Skeletal muscle tissue (tissue), 4 donors: Measurements from ENCODE around the gene ZDHHC7. TPM values are rescaled to one million over a fixed set of nuclear protein-coding genes. Genes with fewer than 3 reads are reported as not detected.

Source experiments
- H3K27ac ChIP-seq: one replicate; pipeline ENCODE4 v1.7.0; 2013; ENCODE audit warnings: mild to moderate bottlenecking, low read depth, low read length, inconsistent platforms
- H3K27me3 ChIP-seq, 3 donors: one replicate each; pipeline ENCODE4 v1.7.0; 2013; ENCODE audit warnings: low read length in 3 of 3; ENCODE audit not compliant: control insufficient read depth in 3 of 3, insufficient read depth in 3 of 3
- H3K36me3 ChIP-seq, 3 donors: one replicate each; pipeline ENCODE4 v1.7.0; 2013; ENCODE audit warnings: low read length in 3 of 3; ENCODE audit not compliant: control insufficient read depth in 3 of 3, insufficient read depth in 3 of 3
- H3K4me1 ChIP-seq, 3 donors: one replicate each; pipeline ENCODE4 v1.7.0; 2013; ENCODE audit warnings: low read length in 3 of 3, mild to moderate bottlenecking in 3 of 3; ENCODE audit not compliant: control insufficient read depth in 3 of 3, insufficient read depth in 3 of 3
- H3K4me3 ChIP-seq, 3 donors: one replicate each; pipeline ENCODE4 v1.7.0; 2013; ENCODE audit warnings: low read length in 3 of 3
- H3K9ac ChIP-seq, 3 donors: one replicate each; pipeline ENCODE4 v1.7.0; 2013; ENCODE audit warnings: low read length in 3 of 3, mild to moderate bottlenecking in 3 of 3, moderate library complexity in 2 of 3, low read depth in 1 of 3
- H3K9me3 ChIP-seq, 3 donors: one replicate each; pipeline ENCODE4 v1.7.0; 2013; ENCODE audit warnings: low read length in 3 of 3; ENCODE audit not compliant: control insufficient read depth in 3 of 3
- total RNA-seq: library from RNA; depleted of rRNA; stranded (reverse); fragments of >200 nt; gene quantifications from one replicate; pipeline ENCODE4 v1.2.3, GENCODE V29; 2014
- donor health status: Osteomylitis.

Gene ZDHHC7
- total RNA-seq, 1 donor from 2014 or later, result 19.8 TPM

DNA sequence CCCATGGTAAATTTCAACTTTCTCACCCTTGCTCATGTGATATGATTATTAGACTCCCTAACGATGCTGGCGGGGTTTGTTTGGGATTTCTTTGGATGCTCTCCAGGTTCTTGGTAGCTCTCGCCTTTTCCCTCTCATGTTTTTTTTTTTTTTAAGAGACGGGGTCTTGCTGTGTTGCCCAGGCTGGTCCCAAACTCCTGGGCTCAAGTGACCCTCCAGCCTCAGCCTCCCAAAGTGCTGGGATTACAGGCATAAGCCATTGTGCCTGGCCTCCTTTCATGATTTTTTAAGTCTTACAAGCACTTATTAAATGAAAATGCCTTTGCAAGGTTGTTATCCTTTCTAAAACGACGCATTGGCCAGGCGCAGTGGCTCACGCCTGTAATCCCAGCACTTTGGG lies 40.3 kb upstream of the ZDHHC7 start:
- Histone ChIP-seq H3K36me3 (no peaks in the 10 kb centered on the region), H3K4me3 (no peak overlapping the region), H3K9ac (no peak overlapping the region), H3K9me3 (no peaks in the 10 kb centered on the region), H3K4me1 (peaks cover 11 to 26% (median 20%) of the 10 kb centered on the region in 3 donors), H3K27ac (no peak overlapping the region), H3K27me3 (no peaks in the 10 kb centered on the region)

GRCh38 chr16:85051067-85051581 lies 39.8 kb upstream of the ZDHHC7 start:
- Histone ChIP-seq H3K9me3 (no peaks in the 10 kb centered on the region), H3K27ac (no peak overlapping the region), H3K27me3 (no peaks in the 10 kb centered on the region), H3K36me3 (no peaks in the 10 kb centered on the region), H3K4me1 (peaks cover 6 to 22% (median 19%) of the 10 kb centered on the region in 3 donors), H3K9ac (no peak overlapping the region), H3K4me3 (no peak overlapping the region)

DNA sequence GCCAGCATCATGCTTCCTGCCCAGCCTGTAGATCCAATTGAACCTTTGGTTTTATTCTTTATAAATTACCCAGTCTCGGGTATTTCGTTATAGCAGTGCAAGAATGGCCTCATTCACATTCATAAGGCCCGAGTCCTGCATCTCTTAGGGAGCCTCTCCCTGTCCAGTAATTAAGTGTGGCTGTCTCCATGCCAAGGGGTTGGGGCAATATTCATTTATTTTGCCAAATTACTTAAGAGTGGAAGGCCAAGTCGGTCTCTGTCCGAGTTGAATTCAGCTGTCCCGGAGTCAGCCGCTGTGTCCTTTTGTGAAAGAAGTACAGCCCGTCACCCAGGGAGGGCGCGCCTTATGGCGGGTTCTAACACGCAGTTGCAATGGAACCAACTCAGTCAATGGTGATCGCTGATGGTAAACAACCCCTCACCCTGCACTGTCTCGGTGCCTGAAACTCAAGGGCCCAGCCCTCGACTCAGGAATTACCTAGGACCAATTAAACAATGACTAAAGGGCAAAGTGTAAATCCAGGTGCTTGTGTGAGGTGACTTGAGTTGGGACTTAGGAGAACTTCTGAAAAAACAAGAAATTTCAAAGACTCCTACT lies 38.5 kb upstream of the ZDHHC7 start:
- peaks cover 0 to 12% (median 11%) of the 10 kb centered on the region in 3 donors for H3K4me1 ChIP-seq
- H3K36me3 ChIP-seq, result no peaks in the 10 kb centered on the region
- H3K9me3 ChIP-seq, result no peaks in the 10 kb centered on the region
- no peaks in the 10 kb centered on the region for H3K27me3 ChIP-seq
- H3K9ac ChIP-seq, result no peak overlapping the region
- H3K4me3 ChIP-seq, result no peak overlapping the region
- H3K27ac ChIP-seq, result no peak overlapping the region

DNA sequence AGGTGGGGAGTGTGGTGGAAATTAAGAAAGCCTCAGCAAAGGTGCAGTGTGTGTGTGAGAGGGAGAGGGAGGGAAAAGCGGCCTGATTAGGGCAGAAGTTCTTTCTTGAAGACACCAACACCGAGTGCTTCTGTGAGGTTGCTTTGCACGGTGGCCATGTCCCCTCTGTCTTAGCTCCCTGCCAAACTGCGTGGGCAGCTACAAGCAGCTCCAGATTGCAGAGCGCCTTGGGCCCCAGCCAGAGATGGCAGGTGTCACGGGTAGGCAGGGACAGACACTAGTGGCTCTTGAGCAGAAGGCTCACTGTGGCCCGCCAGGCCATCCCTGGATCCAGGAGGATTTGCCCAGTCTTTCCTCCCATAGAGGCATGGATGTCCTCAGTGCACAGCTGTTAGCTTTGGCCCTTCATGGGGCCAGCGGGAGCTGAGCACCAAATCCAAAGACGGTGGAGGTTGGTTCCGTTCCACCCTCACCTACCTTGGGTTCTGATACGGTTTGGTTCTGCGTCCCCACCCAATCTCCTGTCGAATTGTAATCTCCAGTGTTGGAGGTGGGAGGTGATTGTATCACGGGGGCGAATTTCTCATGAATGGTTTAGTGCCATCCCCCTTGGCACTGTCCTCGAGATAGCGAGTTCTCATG lies 37.7 kb upstream of the ZDHHC7 start:
- Histone ChIP-seq H3K36me3 (peaks cover 0 to 2% (median 0%) of the 10 kb centered on the region in 3 donors), H3K27ac (no peak overlapping the region), H3K4me1 (peaks cover 0 to 12% (median 11%) of the 10 kb centered on the region in 3 donors), H3K4me3 (peak overlapping the region in 1 of 3 donors; percentile 6), H3K27me3 (no peaks in the 10 kb centered on the region), H3K9ac (peak overlapping the region in 1 of 3 donors; percentile 57), H3K9me3 (no peaks in the 10 kb centered on the region)

GRCh38 chr16:85047867-85048455 lies 36.6 kb upstream of the ZDHHC7 start:
- H3K36me3 ChIP-seq, result peaks cover 0 to 2% (median 0%) of the 10 kb centered on the region in 3 donors
- peaks cover 0 to 12% (median 11%) of the 10 kb centered on the region in 3 donors for H3K4me1 ChIP-seq
- no peaks in the 10 kb centered on the region for H3K9me3 ChIP-seq
- no peaks in the 10 kb centered on the region for H3K27me3 ChIP-seq
- H3K27ac ChIP-seq, result no peak overlapping the region
- H3K4me3 ChIP-seq, result no peak overlapping the region
- no peak overlapping the region for H3K9ac ChIP-seq

DNA sequence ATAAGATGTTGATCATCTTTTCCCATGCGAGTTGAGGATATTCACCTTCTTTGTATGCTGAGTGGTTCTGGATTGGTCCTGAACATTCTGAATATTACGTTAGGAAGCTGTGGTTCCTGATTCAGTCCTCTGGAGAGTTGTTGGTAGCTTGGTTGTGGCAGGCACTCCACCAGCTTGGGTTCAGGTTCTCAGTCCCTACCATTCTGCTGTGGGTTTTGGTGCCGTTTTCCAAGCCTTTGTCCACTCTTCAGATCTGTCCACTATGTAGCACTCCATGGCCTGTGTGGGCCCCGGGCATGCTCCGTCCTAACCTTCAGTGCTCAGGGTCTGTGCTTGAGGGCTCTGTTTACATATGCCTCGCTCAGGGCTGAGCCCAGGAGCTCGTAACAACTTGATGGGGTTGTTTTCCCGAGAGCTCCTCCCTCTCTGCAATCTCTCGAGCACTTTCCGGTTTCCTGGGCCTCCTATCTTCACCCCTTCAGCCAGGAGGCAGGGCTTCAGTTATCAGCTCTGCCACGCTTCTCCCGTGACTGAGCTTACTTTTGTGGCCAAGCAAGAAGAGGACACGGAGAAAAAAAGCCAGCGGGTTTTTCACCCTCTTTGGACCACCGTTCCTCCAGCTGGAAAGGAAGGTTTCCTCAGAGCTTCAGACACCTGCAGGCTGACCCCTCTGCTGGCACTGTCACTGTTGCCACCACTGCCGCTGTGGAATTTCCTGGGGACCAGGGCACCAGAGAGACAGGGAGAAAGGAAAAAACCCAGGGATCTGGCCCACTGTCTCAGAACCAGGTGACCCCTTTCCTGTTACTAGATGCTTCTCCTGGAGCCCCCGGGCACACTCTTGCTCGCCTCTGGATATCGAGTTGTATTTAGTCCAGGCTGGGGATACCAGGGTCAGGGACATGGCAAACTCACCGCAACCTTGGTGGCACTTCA lies 35.9 kb upstream of the ZDHHC7 start:
- Histone ChIP-seq H3K9ac (no peak overlapping the region), H3K36me3 (peaks cover 0 to 2% (median 0%) of the 10 kb centered on the region in 3 donors), H3K9me3 (no peaks in the 10 kb centered on the region), H3K4me1 (peaks cover 6 to 17% (median 16%) of the 10 kb centered on the region in 3 donors), H3K4me3 (no peak overlapping the region), H3K27ac (no peak overlapping the region), H3K27me3 (no peaks in the 10 kb centered on the region)

DNA sequence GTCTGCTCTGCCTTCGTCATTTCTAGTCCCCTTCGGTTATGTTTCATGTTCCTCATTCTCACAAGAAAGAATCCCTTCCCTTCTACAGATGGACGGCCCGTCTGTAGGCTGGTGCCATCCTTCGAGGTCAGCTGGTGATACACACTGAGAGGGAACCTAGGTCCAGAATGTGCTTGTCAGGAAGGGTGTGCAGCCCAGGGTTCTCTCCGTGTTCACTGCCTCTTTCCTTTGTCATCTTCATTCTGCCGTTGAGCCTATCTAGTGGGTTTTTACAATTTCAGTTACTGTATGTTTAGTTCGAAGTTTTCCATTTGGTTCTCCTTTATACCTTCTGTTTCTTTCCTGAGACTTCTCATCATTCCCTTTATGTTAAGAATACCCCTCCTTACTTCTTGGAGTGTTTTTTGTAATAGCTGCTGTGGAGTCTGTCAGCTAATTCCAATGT lies 35.2 kb upstream of the ZDHHC7 start:
- peaks cover 11 to 23% (median 21%) of the 10 kb centered on the region in 3 donors for H3K4me1 ChIP-seq
- no peaks in the 10 kb centered on the region for H3K9me3 ChIP-seq
- peaks cover 0 to 2% (median 0%) of the 10 kb centered on the region in 3 donors for H3K36me3 ChIP-seq
- H3K9ac ChIP-seq, result no peak overlapping the region
- H3K27ac ChIP-seq, result no peak overlapping the region
- H3K4me3 ChIP-seq, result no peak overlapping the region
- H3K27me3 ChIP-seq, result no peaks in the 10 kb centered on the region

- Histone ChIP-seq H3K9me3 (no peaks in the 10 kb centered on the region), H3K4me1 (peaks cover 13 to 28% (median 26%) of the 10 kb centered on the region in 3 donors), H3K27ac (no peak overlapping the region), H3K36me3 (peaks cover 0 to 2% (median 0%) of the 10 kb centered on the region in 3 donors), H3K9ac (no peak overlapping the region), H3K4me3 (no peak overlapping the region), H3K27me3 (no peaks in the 10 kb centered on the region)
Observed at GRCh38 chr16:85045641-85046471, 34.5 kb upstream of the ZDHHC7 start.

- H3K4me3 ChIP-seq, result no peak overlapping the region
- no peak overlapping the region for H3K9ac ChIP-seq
- H3K27ac ChIP-seq, result no peak overlapping the region
- no peaks in the 10 kb centered on the region for H3K9me3 ChIP-seq
- H3K36me3 ChIP-seq, result peaks cover 0 to 2% (median 0%) of the 10 kb centered on the region in 3 donors
- peaks cover 13 to 24% (median 22%) of the 10 kb centered on the region in 3 donors for H3K4me1 ChIP-seq
- H3K27me3 ChIP-seq, result no peaks in the 10 kb centered on the region
Observed at GRCh38 chr16:85045077-85045476, 33.7 kb upstream of the ZDHHC7 start.
